CD4-positive, alpha-beta T cell treated with Interleukin-6 at 100 ng/mL for 8 hours (primary cell): ENCODE results near the gene ZSWIM4.
"Not testable (repeated sequence)": the region's sequence is repeated elsewhere in the genome, so short reads cannot be mapped to it uniquely, and the experiment has no call there.

Experiments used
- DNase-seq: peaks from one replicate; pipeline ENCODE4 v3.0.0-alpha.2; 2020; ENCODE audit warnings: mixed read lengths, low spot score

The ZSWIM4 gene

GRCh38 chr19:13794757-13795589, at the start of gene ZSWIM4:
Gene ZSWIM4 (plus strand): TSS chr19:13795443. CDS start chr19:13795649, 206 bp downstream.
- peak; percentile 96 for DNase-seq

GRCh38 chr19:13747098-13747453, 48.2 kb upstream of the ZSWIM4 start:
- no peak for DNase-seq

GRCh38 chr19:13748169-13748828, 46.9 kb upstream of the ZSWIM4 start:
- no peak for DNase-seq

GRCh38 chr19:13751436-13751835, 43.8 kb upstream of the ZSWIM4 start:
- no peak for DNase-seq

- not testable (repeated sequence) for DNase-seq
Measured at GRCh38 chr19:13753622-13754021, 41.6 kb upstream of the ZSWIM4 start.

GRCh38 chr19:13756210-13756609, 39.0 kb upstream of the ZSWIM4 start:
- DNase-seq, result no peak

- no peak for DNase-seq
Measured at GRCh38 chr19:13757805-13758772, 37.2 kb upstream of the ZSWIM4 start.

- DNase-seq, result no peak
Measured at GRCh38 chr19:13758795-13759194, 36.4 kb upstream of the ZSWIM4 start.

GRCh38 chr19:13761423-13761822, 33.8 kb upstream of the ZSWIM4 start:
- DNase-seq, result no peak

GRCh38 chr19:13762635-13763235, 32.5 kb upstream of the ZSWIM4 start:
- DNase-seq, result no peak

- DNase-seq, result no peak
Measured at GRCh38 chr19:13763265-13763664, 32.0 kb upstream of the ZSWIM4 start.

- DNase-seq, result peak; percentile 52
Measured at GRCh38 chr19:13764101-13764807, 31.0 kb upstream of the ZSWIM4 start, which contains the start of gene MRI1. Gene MRI1 (plus strand): TSS chr19:13764522. CDS start chr19:13764589, 67 bp downstream.

- no peak for DNase-seq
Measured at GRCh38 chr19:13764821-13765394, 30.3 kb upstream of the ZSWIM4 start.

GRCh38 chr19:13765395-13766094, 29.7 kb upstream of the ZSWIM4 start:
- DNase-seq, result no peak

GRCh38 chr19:13766095-13766481, 29.2 kb upstream of the ZSWIM4 start:
- DNase-seq, result no peak

GRCh38 chr19:13768510-13768909, 26.7 kb upstream of the ZSWIM4 start:
- DNase-seq, result no peak

GRCh38 chr19:13770013-13770635, 25.1 kb upstream of the ZSWIM4 start:
- DNase-seq, result no peak

GRCh38 chr19:13774217-13775191, 20.7 kb upstream of the ZSWIM4 start, which contains the start of gene C19orf53:
Gene C19orf53 (plus strand): TSS chr19:13774456. CDS start chr19:13774478, 22 bp downstream.
- peak; percentile 86 for DNase-seq
